LNCAP (cell line): ENCODE data around the gene CCBE1.

Experiments
- CTCF ChIP-seq: fragments of 450-650 bp; IDR thresholded peaks from 2 replicates; pipeline ENCODE4 v1.5.1; 2017; ENCODE audit warnings: mild to moderate bottlenecking

The CCBE1 gene

GRCh38 chr18:59400407-59400806 lies 296.8 kb downstream of the CCBE1 start:
- no peak for TF ChIP-seq CTCF

- no peak for TF ChIP-seq CTCF
These were observed 301.7 kb downstream of the CCBE1 start for GRCh38 chr18:59395226-59396175.

- no peak for TF ChIP-seq CTCF
These were observed 303.8 kb downstream of the CCBE1 start for GRCh38 chr18:59393381-59393780.

GRCh38 chr18:59388817-59389216 lies 308.4 kb downstream of the CCBE1 start:
- no peak for TF ChIP-seq CTCF

- TF ChIP-seq CTCF, result no peak
These were observed 309.3 kb downstream of the CCBE1 start for GRCh38 chr18:59387687-59388565.

GRCh38 chr18:59386909-59387686 lies 310.1 kb downstream of the CCBE1 start:
- TF ChIP-seq CTCF, result no peak

GRCh38 chr18:59385191-59385590 lies 312.0 kb downstream of the CCBE1 start:
- no peak for TF ChIP-seq CTCF
